Loucy (cell line): Measurements from ENCODE around the gene EIF4E2.

Source experiments
- H2AFZ ChIP-seq: fragments of 200-600 bp; sonication (generic); 2 replicates; pipeline ENCODE4 v1.6.0; 2016; ENCODE audit warnings: antibody characterized with exemption, mild to moderate bottlenecking, low read length, moderate library complexity
- H3F3A ChIP-seq: fragments of 200-600 bp; 2 replicates; pipeline ENCODE4 v1.6.0; 2016; ENCODE audit warnings: antibody characterized with exemption, low read depth, mild to moderate bottlenecking
- H3K27me3 ChIP-seq: fragments of 200-600 bp; sonication (generic); 2 replicates; pipeline ENCODE4 v1.6.1; 2014; ENCODE audit warnings: low read length, mild to moderate bottlenecking; ENCODE audit not compliant: insufficient read depth, poor library complexity, severe bottlenecking
- H3K36me3 ChIP-seq: fragments of 200-600 bp; sonication (generic); 2 replicates; pipeline ENCODE4 v1.6.1; 2016; ENCODE audit warnings: low read length; ENCODE audit not compliant: insufficient read depth
- H3K4me1 ChIP-seq: fragments of 200-600 bp; sonication (generic); 2 replicates; pipeline ENCODE4 v1.5.1; 2014; ENCODE audit warnings: low read length, mild to moderate bottlenecking; ENCODE audit not compliant: insufficient read depth, poor library complexity, severe bottlenecking
- H3K4me2 ChIP-seq: fragments of 200-600 bp; sonication (generic); 2 replicates; pipeline ENCODE4 v1.6.0; 2014; ENCODE audit warnings: antibody characterized with exemption, low read length, low read depth, mild to moderate bottlenecking; ENCODE audit not compliant: poor library complexity, severe bottlenecking
- H3K4me3 ChIP-seq: fragments of 200-600 bp; sonication (generic); 2 replicates; pipeline ENCODE4 v1.5.1; 2014; ENCODE audit warnings: low read length, mild to moderate bottlenecking, mixed read lengths; ENCODE audit not compliant: poor library complexity, severe bottlenecking
- H3K79me2 ChIP-seq: fragments of 200-600 bp; sonication (generic); 2 replicates; pipeline ENCODE4 v1.6.1; 2014; ENCODE audit warnings: low read length; ENCODE audit not compliant: insufficient read depth
- H3K9ac ChIP-seq: fragments of 200-600 bp; sonication (generic); 2 replicates; pipeline ENCODE4 v1.6.0; 2014; ENCODE audit warnings: mild to moderate bottlenecking, low read depth, low read length, moderate library complexity; ENCODE audit not compliant: poor library complexity, severe bottlenecking
- H3K9me2 ChIP-seq: fragments of 200-600 bp; sonication (generic); replicated peaks from 2 replicates; pipeline ENCODE4 v1.6.1; 2016; ENCODE audit warnings: low read depth, low read length, mixed read lengths
- H3K9me3 ChIP-seq: fragments of 200-600 bp; sonication (generic); 2 replicates; pipeline ENCODE4 v1.6.1; 2014; ENCODE audit warnings: mild to moderate bottlenecking, antibody characterized with exemption, low read length, low read depth; ENCODE audit not compliant: insufficient read depth
- H4K20me1 ChIP-seq: fragments of 200-600 bp; sonication (generic); 2 replicates; pipeline ENCODE4 v1.6.0; 2014; ENCODE audit warnings: antibody characterized with exemption, low read length, mild to moderate bottlenecking; ENCODE audit not compliant: insufficient read depth, poor library complexity, severe bottlenecking
- EZH2phosphoT487 ChIP-seq: fragments of 200-600 bp; IDR thresholded peaks from 2 replicates; pipeline ENCODE4 v1.6.1; 2018; ENCODE audit warnings: antibody characterized with exemption, mild to moderate bottlenecking, moderate library complexity, borderline replicate concordance
- TF ChIP-seq, protein P1 (sequence below): fragments of 200-600 bp; sonication (generic); conservative IDR thresholded peaks from 2 replicates; pipeline ENCODE4 v1.5.1; 2014; ENCODE audit warnings: mild to moderate bottlenecking, antibody characterized with exemption, low read length

The EIF4E2 gene

GRCh38 chr2:232577841-232578240 lies 27.4 kb downstream of the EIF4E2 start:
- H3K36me3 ChIP-seq = peaks cover 21% of the 10 kb centered on the region; the same call in 1 of the 2 replicates
- no peak overlapping the region for H3K4me3 ChIP-seq

DNA sequence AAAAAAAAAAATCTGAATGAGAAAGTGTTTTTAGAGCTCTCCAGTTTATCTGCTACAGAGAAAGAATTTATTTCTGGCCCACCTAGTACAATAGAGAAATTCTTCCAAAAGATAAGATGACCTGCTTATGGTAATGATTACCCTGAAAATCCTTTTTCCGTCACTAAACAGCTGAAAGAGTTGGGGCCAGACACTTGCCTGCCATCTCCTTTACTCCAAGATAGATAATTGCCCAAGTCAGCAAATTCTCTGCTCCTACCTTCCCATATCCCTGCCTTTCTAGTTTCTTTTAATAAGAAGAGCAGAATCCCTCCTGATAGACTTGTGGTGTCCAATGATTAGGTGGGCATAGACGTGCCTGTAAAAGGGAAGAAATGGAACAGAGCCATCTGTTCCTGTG lies 28.1 kb downstream of the EIF4E2 start:
- no peaks in the 10 kb centered on the region for H3K9me3 ChIP-seq
- H3F3A ChIP-seq = no peaks in the 10 kb centered on the region
- no peak overlapping the region for H3K9ac ChIP-seq
- H3K27me3 ChIP-seq = no peaks in the 10 kb centered on the region
- TF ChIP-seq, protein P1, sequence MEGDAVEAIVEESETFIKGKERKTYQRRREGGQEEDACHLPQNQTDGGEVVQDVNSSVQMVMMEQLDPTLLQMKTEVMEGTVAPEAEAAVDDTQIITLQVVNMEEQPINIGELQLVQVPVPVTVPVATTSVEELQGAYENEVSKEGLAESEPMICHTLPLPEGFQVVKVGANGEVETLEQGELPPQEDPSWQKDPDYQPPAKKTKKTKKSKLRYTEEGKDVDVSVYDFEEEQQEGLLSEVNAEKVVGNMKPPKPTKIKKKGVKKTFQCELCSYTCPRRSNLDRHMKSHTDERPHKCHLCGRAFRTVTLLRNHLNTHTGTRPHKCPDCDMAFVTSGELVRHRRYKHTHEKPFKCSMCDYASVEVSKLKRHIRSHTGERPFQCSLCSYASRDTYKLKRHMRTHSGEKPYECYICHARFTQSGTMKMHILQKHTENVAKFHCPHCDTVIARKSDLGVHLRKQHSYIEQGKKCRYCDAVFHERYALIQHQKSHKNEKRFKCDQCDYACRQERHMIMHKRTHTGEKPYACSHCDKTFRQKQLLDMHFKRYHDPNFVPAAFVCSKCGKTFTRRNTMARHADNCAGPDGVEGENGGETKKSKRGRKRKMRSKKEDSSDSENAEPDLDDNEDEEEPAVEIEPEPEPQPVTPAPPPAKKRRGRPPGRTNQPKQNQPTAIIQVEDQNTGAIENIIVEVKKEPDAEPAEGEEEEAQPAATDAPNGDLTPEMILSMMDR = no peak
- no peak for TF ChIP-seq EZH2phosphoT487
- no peak overlapping the region for H3K4me3 ChIP-seq
- peaks cover 13% of the 10 kb centered on the region for H3K4me1 ChIP-seq
- H3K79me2 ChIP-seq = no peaks in the 10 kb centered on the region
- H2AFZ ChIP-seq = no peak overlapping the region
- peaks cover 15% of the 10 kb centered on the region; the same call in 1 of the 2 replicates for H3K36me3 ChIP-seq
- no peaks in the 10 kb centered on the region for H4K20me1 ChIP-seq
- H3K4me2 ChIP-seq = no peak overlapping the region
- no peaks in the 10 kb centered on the region for H3K9me2 ChIP-seq

More at GRCh38 chr2:232577841-232578240, 27.4 kb downstream of the EIF4E2 start:
- H3K9ac ChIP-seq = no peak overlapping the region
- peaks cover 13% of the 10 kb centered on the region for H3K4me1 ChIP-seq
- H3K27me3 ChIP-seq = no peaks in the 10 kb centered on the region
- TF ChIP-seq, protein P1 = no peak
- TF ChIP-seq EZH2phosphoT487 = no peak
- no peaks in the 10 kb centered on the region for H4K20me1 ChIP-seq
- H3K79me2 ChIP-seq = no peaks in the 10 kb centered on the region
- no peaks in the 10 kb centered on the region for H3K9me2 ChIP-seq
- H3K9me3 ChIP-seq = no peaks in the 10 kb centered on the region
- H3F3A ChIP-seq = no peaks in the 10 kb centered on the region
- H2AFZ ChIP-seq = no peak overlapping the region
- no peak overlapping the region for H3K4me2 ChIP-seq

GRCh38 chr2:232580648-232580981 lies 30.1 kb downstream of the EIF4E2 start:
- Histone ChIP-seq H3K36me3 (peaks cover 9% of the 10 kb centered on the region; the same call in 1 of the 2 replicates), H3K4me1 (peaks cover 13% of the 10 kb centered on the region), H3K9me3 (no peaks in the 10 kb centered on the region), H3K9ac (no peak overlapping the region), H2AFZ (no peak overlapping the region), H3K27me3 (no peaks in the 10 kb centered on the region), H3K79me2 (no peaks in the 10 kb centered on the region), H3K4me3 (no peak overlapping the region), H3K4me2 (peak overlapping the region; percentile 52), H3F3A (no peaks in the 10 kb centered on the region), H4K20me1 (no peaks in the 10 kb centered on the region), H3K9me2 (no peaks in the 10 kb centered on the region)
- TF ChIP-seq, protein P1 = no peak
- TF ChIP-seq EZH2phosphoT487 = no peak
